ENCODE results near the gene SLC41A3. TPM values are rescaled to one million over a fixed set of nuclear protein-coding genes. Genes with fewer than 3 reads are reported as not detected.
"Not testable (repeated sequence)": the region's sequence is repeated elsewhere in the genome, so short reads cannot be mapped to it uniquely, and the experiment has no call there.

The SLC41A3 gene
- total RNA-seq, 1 experiment from 2014 or later: 41.3 TPM

- TF ChIP-seq, protein P1, sequence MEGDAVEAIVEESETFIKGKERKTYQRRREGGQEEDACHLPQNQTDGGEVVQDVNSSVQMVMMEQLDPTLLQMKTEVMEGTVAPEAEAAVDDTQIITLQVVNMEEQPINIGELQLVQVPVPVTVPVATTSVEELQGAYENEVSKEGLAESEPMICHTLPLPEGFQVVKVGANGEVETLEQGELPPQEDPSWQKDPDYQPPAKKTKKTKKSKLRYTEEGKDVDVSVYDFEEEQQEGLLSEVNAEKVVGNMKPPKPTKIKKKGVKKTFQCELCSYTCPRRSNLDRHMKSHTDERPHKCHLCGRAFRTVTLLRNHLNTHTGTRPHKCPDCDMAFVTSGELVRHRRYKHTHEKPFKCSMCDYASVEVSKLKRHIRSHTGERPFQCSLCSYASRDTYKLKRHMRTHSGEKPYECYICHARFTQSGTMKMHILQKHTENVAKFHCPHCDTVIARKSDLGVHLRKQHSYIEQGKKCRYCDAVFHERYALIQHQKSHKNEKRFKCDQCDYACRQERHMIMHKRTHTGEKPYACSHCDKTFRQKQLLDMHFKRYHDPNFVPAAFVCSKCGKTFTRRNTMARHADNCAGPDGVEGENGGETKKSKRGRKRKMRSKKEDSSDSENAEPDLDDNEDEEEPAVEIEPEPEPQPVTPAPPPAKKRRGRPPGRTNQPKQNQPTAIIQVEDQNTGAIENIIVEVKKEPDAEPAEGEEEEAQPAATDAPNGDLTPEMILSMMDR (IDR thresholded peaks at IDR 0.05; ENCODE audit: insufficient read depth in 1 of 2, low read depth in 1 of 2, low read length in 1 of 2, severe bottlenecking in 1 of 2, unreplicated experiment in 1 of 2): no peak
- Histone ChIP-seq H3K27me3 (replicated peaks; ENCODE audit: control insufficient read depth, insufficient read depth, low read length) (no peaks in the 10 kb centered on the region), H3K4me1 (no peaks in the 10 kb centered on the region), H3K36me3 (ENCODE audit: control insufficient read depth, insufficient read depth, low read length) (no peaks in the 10 kb centered on the region), H3K9me3 (peaks cover 3% of the 10 kb centered on the region; the same call in 1 of the 2 replicates), H3K4me3 (ENCODE audit: low read depth, low read length) (no peak overlapping the region)
- Mint-ChIP-seq H3K4me3 (ENCODE audit: unreplicated experiment) (no peak overlapping the region), H3K9me3 (ENCODE audit: unreplicated experiment) (peaks cover 21% of the 10 kb centered on the region), H3K36me3 (ENCODE audit: insufficient read depth, unreplicated experiment) (no peaks in the 10 kb centered on the region), H3K27me3 (ENCODE audit: insufficient read depth, unreplicated experiment) (no peaks in the 10 kb centered on the region), H3K27ac (ENCODE audit: unreplicated experiment) (no peak overlapping the region), H3K4me1 (ENCODE audit: low read depth, unreplicated experiment) (no peaks in the 10 kb centered on the region)
- POLR2A ChIA-PET: no interaction called here
- intact Hi-C loops (cut with micrococcal nuclease; ENCODE audit: unreplicated experiment): no loop called here
- CTCF ChIA-PET: interaction anchor here (0.7 kb wide), 1 partner anchor 438 kb away, joined by 3 read pairs; no protein-coding TSS in a partner anchor
- DNase-seq: no peak
- no TSS peak for BruUV-seq (replicated peaks)
Measured at GRCh38 chr3:126100269-126100633, 16.3 kb upstream of the SLC41A3 start.

DNA sequence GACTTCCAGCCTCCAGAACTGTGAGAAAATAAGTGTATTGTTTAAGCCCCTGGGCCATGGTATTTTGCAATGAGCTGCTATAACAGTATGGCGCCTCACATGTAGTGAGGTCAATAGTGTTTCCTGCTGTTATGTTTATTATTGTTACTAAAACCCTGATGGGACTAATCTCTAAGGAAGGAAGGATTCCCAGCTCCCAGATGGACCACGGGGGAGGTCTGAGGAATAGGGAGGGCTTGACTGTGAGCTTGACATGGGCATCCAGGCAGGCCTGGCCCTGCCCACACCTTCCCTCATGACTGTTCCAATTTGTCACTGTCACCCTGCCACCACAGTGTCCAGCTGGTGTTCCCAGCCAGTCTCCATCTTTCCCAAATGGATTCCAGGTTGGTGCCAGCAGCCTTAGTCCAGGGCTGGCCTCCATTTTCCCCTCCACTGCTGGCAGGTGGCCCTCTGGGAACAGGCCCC, 14.5 kb upstream of the SLC41A3 start:
- peaks cover 3% of the 10 kb centered on the region; the same call in 1 of the 2 replicates for H3K9me3 ChIP-seq
- intact Hi-C loops (cut with micrococcal nuclease; ENCODE audit: unreplicated experiment): no loop called here
- Mint-ChIP-seq H3K9me3 (ENCODE audit: unreplicated experiment) (peaks cover 30% of the 10 kb centered on the region), H3K4me1 (ENCODE audit: low read depth, unreplicated experiment) (no peaks in the 10 kb centered on the region), H3K36me3 (ENCODE audit: insufficient read depth, unreplicated experiment) (no peaks in the 10 kb centered on the region), H3K4me3 (ENCODE audit: unreplicated experiment) (no peak overlapping the region), H3K27ac (ENCODE audit: unreplicated experiment) (no peak overlapping the region), H3K27me3 (ENCODE audit: insufficient read depth, unreplicated experiment) (no peaks in the 10 kb centered on the region)
- no TSS peak for BruUV-seq (replicated peaks)
- no peaks in the 10 kb centered on the region for H3K36me3 ChIP-seq (ENCODE audit: control insufficient read depth, insufficient read depth, low read length)
- POLR2A ChIA-PET: no interaction called here
- no peak overlapping the region for H3K4me3 ChIP-seq (ENCODE audit: low read depth, low read length)
- H3K27me3 ChIP-seq (replicated peaks; ENCODE audit: control insufficient read depth, insufficient read depth, low read length): no peaks in the 10 kb centered on the region
- no peaks in the 10 kb centered on the region for H3K4me1 ChIP-seq
- TF ChIP-seq, protein P1 (IDR thresholded peaks at IDR 0.05; ENCODE audit: insufficient read depth in 1 of 2, low read depth in 1 of 2, low read length in 1 of 2, severe bottlenecking in 1 of 2, unreplicated experiment in 1 of 2): no peak
- CTCF ChIA-PET: interaction anchor here (0.6 kb wide), 1 partner anchor 424 kb away, joined by 3 read pairs; no protein-coding TSS in a partner anchor
- no peak for DNase-seq

DNA sequence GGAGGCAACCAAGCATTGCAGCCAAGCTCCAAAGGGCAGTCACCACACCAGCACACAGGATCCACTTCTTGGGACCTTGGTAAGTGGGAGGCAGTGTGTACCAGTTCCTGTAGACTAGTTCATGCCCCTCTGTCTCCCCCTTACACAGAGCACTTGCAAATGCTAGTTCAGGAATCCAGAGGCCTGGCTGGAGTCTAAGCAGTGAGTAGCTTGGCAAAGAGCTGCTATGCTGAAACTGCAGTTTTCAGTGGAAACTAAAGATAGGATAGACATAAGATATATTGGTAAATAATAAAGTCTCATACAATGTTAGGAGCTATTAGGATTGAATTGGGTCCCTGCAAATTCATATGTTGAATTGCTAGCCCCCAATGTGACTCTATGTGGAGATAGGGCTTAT, 13.9 kb upstream of the SLC41A3 start:
- Mint-ChIP-seq H3K9me3 (ENCODE audit: unreplicated experiment) (peaks cover 30% of the 10 kb centered on the region), H3K4me1 (ENCODE audit: low read depth, unreplicated experiment) (no peaks in the 10 kb centered on the region), H3K27me3 (ENCODE audit: insufficient read depth, unreplicated experiment) (no peaks in the 10 kb centered on the region), H3K36me3 (ENCODE audit: insufficient read depth, unreplicated experiment) (no peaks in the 10 kb centered on the region), H3K27ac (ENCODE audit: unreplicated experiment) (no peak overlapping the region), H3K4me3 (ENCODE audit: unreplicated experiment) (no peak overlapping the region)
- Histone ChIP-seq H3K9me3 (peaks cover 3% of the 10 kb centered on the region; the same call in 1 of the 2 replicates), H3K4me1 (no peaks in the 10 kb centered on the region), H3K4me3 (ENCODE audit: low read depth, low read length) (no peak overlapping the region), H3K27me3 (replicated peaks; ENCODE audit: control insufficient read depth, insufficient read depth, low read length) (no peaks in the 10 kb centered on the region), H3K36me3 (ENCODE audit: control insufficient read depth, insufficient read depth, low read length) (no peaks in the 10 kb centered on the region)
- no TSS peak for BruUV-seq (replicated peaks)
- intact Hi-C loops (cut with micrococcal nuclease; ENCODE audit: unreplicated experiment): no loop called here
- POLR2A ChIA-PET: no interaction called here
- no peak for DNase-seq
- TF ChIP-seq, protein P1 (IDR thresholded peaks at IDR 0.05; ENCODE audit: insufficient read depth in 1 of 2, low read depth in 1 of 2, low read length in 1 of 2, severe bottlenecking in 1 of 2, unreplicated experiment in 1 of 2): no peak
- CTCF ChIA-PET: no interaction called here

GRCh38 chr3:126096274-126096673, 12.3 kb upstream of the SLC41A3 start:
- POLR2A ChIA-PET: not testable (repeated sequence)

DNA sequence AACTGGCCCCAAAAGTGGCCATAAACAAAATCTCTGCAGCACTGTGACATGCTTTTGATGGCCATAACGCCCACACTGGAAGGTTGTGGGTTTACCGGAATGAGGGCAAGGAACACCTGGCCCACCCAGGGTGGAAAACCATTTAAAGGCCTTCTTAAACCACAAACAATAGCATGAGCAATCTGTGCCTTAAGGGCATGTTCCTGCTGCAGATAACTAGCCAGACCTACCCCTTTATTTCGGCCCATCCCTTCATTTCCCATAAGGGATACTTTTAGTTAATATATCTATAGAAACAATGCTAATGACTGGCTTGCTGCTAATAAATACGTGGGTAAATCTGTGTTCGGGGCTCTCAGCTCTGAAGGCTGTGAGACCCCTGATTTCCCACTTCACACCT, 8.2 kb upstream of the SLC41A3 start:
- BruUV-seq (replicated peaks); H3K4me1 Mint-ChIP-seq (ENCODE audit: low read depth, unreplicated experiment); H3K27me3 Mint-ChIP-seq (ENCODE audit: insufficient read depth, unreplicated experiment); H3K27me3 ChIP-seq (replicated peaks; ENCODE audit: control insufficient read depth, insufficient read depth, low read length); CTCF ChIA-PET; H3K27ac Mint-ChIP-seq (ENCODE audit: unreplicated experiment); POLR2A ChIA-PET; DNase-seq; H3K4me1 ChIP-seq; H3K4me3 Mint-ChIP-seq (ENCODE audit: unreplicated experiment); H3K36me3 ChIP-seq (ENCODE audit: control insufficient read depth, insufficient read depth, low read length); H3K36me3 Mint-ChIP-seq (ENCODE audit: insufficient read depth, unreplicated experiment); intact Hi-C loops (cut with micrococcal nuclease; ENCODE audit: unreplicated experiment); H3K4me3 ChIP-seq (ENCODE audit: low read depth, low read length): not testable (repeated sequence)
- peaks cover 23% of the 10 kb centered on the region for H3K9me3 ChIP-seq
- H3K9me3 Mint-ChIP-seq (ENCODE audit: unreplicated experiment): peaks cover 34% of the 10 kb centered on the region

More at GRCh38 chr3:126096274-126096673, 12.3 kb upstream of the SLC41A3 start:
- peaks cover 35% of the 10 kb centered on the region for H3K9me3 Mint-ChIP-seq (ENCODE audit: unreplicated experiment)
- H3K27ac Mint-ChIP-seq (ENCODE audit: unreplicated experiment); CTCF ChIA-PET; H3K27me3 Mint-ChIP-seq (ENCODE audit: insufficient read depth, unreplicated experiment); H3K9me3 ChIP-seq; H3K4me1 ChIP-seq; intact Hi-C loops (cut with micrococcal nuclease; ENCODE audit: unreplicated experiment); H3K4me3 Mint-ChIP-seq (ENCODE audit: unreplicated experiment); H3K36me3 ChIP-seq (ENCODE audit: control insufficient read depth, insufficient read depth, low read length); H3K36me3 Mint-ChIP-seq (ENCODE audit: insufficient read depth, unreplicated experiment); H3K4me1 Mint-ChIP-seq (ENCODE audit: low read depth, unreplicated experiment); DNase-seq; BruUV-seq (replicated peaks); H3K4me3 ChIP-seq (ENCODE audit: low read depth, low read length); H3K27me3 ChIP-seq (replicated peaks; ENCODE audit: control insufficient read depth, insufficient read depth, low read length): not testable (repeated sequence)
